Umbilical cord (tissue), 2 donors: ENCODE data around the gene DRAM1. TPM values are rescaled to one million over a fixed set of nuclear protein-coding genes. Genes with fewer than 3 reads are reported as not detected.
A peak's percentile ranks its signal among the peaks of the same experiment; 100 is the strongest.
"Not testable (repeated sequence)": the region's sequence is repeated elsewhere in the genome, so short reads cannot be mapped to it uniquely, and the experiment has no call there.

Experiments used
- DNase-seq: peaks from one replicate; pipeline ENCODE4 v3.0.0-alpha.2; 2015; ENCODE audit warnings: low spot score
- total RNA-seq: library from RNA; depleted of rRNA; stranded (reverse); fragments of >200 nt; gene quantifications from one replicate; pipeline ENCODE4 v1.2.3, GENCODE V29; 2014; ENCODE audit warnings: low replicate concordance; ENCODE audit not compliant: insufficient read depth

Gene DRAM1
- total RNA-seq, 1 donor from 2014 or later = 7.2 TPM

DNA sequence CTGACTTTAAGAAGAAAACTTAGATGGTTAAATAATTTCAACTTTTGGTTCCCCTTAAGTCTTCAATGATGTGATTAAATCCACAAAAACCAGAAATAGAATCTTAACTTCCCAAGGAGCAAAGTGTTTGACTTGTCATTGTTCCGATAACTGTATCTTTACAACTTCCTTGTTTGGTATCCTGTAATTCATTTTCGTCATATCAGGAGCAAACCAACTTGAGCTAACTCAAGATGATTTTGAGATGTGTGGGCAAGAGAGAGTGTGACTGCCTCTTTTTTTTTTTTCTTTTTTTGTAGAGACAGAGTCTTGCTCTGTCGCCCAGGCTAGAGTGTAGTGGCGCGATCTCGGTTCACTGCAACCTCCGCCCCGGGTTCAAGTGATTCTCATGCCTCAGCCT, 25.3 kb downstream of the DRAM1 start:
- DNase-seq = peak; percentile 14

GRCh38 chr12:101906226-101906625, 28.8 kb downstream of the DRAM1 start:
- DNase-seq = no peak

- DNase-seq = no peak
These were observed 31.0 kb downstream of the DRAM1 start for GRCh38 chr12:101908395-101908794.

GRCh38 chr12:101909646-101910045, 32.3 kb downstream of the DRAM1 start:
- no peak for DNase-seq

DNA sequence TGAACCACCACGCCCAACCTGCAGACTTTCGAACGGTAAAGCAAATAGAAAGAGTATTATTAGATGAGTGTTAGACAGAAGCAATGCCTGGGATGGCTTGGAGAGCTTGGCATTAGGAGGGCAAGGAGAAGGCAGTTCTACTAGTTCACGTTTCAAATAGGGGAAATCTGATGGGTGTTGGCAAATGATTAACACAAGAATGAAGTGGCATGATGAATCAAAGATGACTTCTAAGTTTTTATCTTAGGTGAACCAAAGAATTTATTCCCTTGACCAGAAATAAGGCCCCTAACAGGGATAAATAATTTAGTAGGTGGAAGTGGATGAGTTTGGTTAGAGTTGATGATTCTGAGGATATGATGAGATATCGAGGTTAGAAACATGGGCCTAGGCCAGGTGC, 38.5 kb downstream of the DRAM1 start:
- no peak for DNase-seq

DNA sequence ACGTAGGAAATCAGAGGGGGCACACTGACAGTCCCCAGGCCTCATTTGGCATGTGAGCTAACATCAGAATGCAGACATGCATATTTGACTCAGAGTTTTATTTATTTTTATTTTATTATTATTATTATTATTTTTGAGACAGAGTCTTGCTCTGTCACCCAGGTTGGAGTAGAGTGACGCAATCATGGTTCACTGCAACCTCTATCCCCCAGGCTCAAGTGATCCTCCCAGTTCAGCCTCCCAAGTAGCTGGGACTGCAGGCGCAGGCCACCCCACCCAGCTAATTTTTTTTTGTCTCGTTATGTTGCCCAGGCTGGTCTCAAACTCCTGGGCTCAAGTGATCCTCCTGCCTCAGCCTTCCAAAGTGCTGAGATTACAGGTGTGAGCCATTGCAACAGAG, 41.4 kb downstream of the DRAM1 start:
- DNase-seq = not testable (repeated sequence)

GRCh38 chr12:101919447-101919846, 42.1 kb downstream of the DRAM1 start:
- no peak for DNase-seq

- DNase-seq = no peak
These were observed 43.5 kb downstream of the DRAM1 start for GRCh38 chr12:101920906-101921305.

- DNase-seq = no peak
These were observed 45.8 kb downstream of the DRAM1 start for GRCh38 chr12:101923045-101923718.

GRCh38 chr12:101924618-101925017, 47.2 kb downstream of the DRAM1 start:
- no peak for DNase-seq

DNA sequence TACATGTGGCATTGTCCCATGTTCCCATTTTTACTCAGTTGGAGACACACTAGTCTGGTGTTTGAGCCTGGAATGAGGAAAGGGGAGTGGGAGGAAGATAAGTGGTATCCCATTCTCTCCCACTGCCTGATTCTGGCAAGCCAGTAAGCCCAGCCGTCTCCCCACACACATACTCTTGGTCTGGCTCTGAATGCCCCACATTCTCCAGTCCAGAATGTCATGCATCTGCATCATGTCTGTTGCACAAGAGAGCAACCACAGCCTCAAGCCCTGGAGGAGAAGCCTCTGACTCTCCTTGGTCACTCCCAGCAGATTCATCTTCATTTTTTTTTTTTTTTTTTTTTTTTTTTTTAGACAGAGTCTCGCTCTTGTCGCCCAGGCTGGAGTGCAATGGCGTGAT, 48.0 kb downstream of the DRAM1 start:
- peak; percentile 61 for DNase-seq

DNA sequence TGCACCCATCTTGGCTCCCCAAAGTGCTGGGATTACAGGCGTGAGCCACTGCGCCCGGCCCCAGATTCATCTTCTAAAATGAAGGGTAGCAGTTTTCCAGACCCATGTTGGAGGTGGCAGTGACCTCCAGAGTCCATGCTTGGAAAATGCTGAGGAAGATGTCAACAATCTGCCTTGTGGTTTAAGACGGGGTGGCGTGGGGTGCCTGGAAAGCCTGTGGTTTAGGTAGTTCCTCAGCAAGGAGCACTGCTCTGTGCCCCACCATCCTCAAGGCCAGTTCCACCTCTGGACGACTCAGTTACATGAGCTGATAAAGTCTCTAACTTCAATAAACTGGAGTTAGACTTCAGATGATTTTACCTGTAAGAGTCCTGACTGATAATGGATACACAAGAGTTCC, 48.6 kb downstream of the DRAM1 start:
- DNase-seq = no peak

DNA sequence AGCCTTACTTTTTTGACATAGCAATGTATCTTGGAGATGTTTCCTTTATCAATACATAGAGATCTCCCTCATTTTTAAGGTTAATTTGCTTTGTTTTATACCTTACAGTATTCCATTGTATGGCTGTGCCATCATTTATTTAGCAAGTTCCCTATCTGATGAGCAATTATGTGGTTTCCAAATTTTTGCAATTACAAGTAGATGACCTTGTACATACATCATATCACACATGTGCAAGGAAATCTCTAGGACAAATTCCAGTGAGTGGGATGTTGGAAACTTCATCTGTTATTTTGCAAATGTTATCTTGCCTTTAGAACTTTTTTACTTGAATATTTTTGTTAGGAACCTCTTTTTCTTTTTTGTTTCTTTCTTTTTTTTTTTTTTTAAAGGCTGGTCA, 49.7 kb downstream of the DRAM1 start:
- DNase-seq = no peak

DNA sequence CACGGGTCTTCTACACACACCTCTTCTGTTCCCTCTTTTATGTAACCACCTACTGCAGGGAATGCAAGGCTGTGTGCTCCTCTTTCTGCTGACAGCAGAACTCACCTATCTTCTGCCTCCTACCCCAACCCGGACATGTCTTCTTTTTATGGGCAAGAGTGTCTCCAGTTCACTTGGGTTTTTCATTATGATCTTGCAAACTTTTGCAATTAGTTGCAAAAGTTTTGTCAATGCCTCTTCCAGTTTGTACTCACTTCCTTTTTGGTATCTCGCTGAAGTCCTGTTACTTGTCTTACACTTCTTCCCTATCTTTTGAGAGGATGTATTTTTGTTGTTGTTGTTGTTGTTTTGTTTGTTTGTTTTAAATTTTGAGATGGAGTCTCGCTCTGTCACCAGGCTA, 50.6 kb downstream of the DRAM1 start:
- DNase-seq = no peak

- DNase-seq = no peak
These were observed 51.2 kb downstream of the DRAM1 start for GRCh38 chr12:101928556-101928955.

DNA sequence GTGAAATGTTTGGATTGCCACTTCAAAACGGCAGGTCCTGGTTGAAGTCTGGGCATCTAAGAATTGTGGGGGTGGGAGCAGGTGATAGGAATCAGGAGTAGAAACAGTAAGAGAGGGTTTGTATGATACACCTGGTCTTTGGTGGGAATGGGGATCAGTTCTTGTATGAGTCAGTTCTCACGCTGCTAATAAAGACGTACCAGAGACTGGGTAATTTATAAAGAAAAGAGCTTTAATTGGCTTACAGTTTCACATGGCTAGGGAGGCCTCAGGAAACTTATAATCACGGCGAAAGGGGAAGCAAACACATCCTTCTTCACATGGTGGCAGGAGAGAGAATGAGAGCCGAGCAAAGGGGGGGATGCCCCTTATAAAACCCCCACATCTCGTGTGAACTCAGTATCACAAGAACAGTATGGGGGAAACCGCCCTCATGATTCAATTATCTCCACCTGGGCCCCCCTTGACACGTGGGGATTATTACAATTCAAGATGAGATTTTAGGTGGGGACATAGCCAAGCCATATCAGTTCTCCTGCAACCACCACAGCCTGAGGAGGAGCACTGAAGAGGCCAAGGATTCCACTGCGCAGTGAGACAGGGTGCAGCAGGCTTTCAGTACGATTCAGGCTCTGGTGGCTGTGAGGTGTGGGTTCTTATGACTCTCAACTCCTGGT, 52.1 kb downstream of the DRAM1 start:
- no peak for DNase-seq

- no peak for DNase-seq
These were observed 54.3 kb downstream of the DRAM1 start for GRCh38 chr12:101931498-101932326.

DNA sequence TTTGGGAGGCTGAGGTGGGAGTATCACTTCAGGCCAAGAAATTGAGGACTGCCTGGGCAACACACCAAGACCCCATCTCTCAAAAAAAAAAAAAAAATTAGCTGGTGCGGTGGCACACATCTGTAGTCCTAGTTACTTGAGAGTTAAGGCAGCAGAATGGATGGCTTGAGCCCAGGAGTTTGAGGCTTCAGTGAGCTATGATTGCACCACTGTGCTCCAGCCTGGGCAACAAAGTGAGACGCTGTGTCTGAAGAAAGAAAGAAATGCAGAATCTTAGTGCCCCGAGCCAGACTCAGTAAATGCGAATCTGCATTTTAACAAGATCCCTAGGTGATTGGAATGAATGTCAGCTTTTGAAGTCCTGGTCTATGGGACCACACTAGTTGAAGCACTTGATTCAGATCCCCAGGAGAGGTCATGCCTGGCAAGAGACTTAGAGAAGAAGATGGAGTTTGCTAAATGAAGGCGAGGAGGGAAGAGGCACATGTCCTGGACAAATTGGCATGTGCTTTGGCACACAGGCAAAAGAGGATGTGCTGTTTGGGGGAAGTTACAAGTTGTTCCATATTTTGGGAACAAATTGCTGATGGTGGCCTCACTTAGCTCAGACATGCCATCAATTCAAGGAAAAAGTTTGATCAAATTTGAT, 56.6 kb downstream of the DRAM1 start:
- DNase-seq = no peak

DNA sequence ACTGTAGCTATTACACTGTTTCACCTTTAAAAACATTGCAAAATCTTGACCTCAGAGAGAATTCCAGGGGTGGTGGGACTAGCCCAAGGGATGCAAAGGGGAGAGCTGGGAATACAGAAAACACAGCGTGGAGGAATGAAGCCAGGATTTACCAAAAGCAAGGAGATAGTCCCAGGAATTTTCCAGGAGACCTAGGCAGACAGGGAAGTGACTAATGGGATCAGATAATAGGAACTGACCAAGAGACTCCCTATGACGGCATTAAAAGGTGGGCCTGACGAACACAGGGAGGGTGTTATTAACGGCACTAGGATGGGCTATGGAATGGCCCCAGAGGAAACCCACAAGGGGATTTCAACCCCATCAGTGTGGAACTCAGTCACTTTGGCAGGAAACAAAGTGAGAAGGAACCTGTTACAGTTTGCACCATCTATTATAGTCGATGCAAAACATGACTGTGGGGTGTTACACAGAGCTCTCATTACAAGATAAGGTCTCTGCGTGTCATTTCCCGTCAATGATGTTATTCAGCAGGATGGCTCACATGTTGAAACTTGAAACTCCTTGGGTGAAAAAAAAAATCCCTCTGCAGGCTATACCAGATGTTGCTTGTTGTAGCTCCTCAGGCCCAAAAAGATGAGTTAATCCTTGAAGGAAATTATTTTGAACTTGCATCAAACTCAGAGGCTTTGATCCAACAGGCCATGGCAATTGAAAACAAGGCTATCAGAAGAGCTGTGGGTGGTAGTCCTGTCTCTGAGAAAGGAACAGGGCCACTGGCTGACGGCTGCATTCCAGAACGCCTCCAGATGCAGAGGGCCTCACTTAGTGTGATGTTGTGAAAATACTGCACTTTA, 58.7 kb downstream of the DRAM1 start:
- peak; percentile 75 for DNase-seq

GRCh38 chr12:101939306-101939705, 61.9 kb downstream of the DRAM1 start:
- DNase-seq = no peak

- DNase-seq = peak; percentile 86
These were observed 62.5 kb downstream of the DRAM1 start for GRCh38 chr12:101939856-101940265.
